Hematopoietic multipotent progenitor cell treated with erythropoietin and hydrocortisone succinate and interleukin-3 and kit ligand, for 17 days (in vitro differentiated cells): ENCODE data around the gene OR6N1.

Experiments
- DNase-seq: peaks from one replicate; pipeline ENCODE4 v3.0.0-alpha.2; 2015; ENCODE audit warnings: low spot score

Gene OR6N1, protein sequence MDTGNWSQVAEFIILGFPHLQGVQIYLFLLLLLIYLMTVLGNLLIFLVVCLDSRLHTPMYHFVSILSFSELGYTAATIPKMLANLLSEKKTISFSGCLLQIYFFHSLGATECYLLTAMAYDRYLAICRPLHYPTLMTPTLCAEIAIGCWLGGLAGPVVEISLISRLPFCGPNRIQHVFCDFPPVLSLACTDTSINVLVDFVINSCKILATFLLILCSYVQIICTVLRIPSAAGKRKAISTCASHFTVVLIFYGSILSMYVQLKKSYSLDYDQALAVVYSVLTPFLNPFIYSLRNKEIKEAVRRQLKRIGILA

DNA sequence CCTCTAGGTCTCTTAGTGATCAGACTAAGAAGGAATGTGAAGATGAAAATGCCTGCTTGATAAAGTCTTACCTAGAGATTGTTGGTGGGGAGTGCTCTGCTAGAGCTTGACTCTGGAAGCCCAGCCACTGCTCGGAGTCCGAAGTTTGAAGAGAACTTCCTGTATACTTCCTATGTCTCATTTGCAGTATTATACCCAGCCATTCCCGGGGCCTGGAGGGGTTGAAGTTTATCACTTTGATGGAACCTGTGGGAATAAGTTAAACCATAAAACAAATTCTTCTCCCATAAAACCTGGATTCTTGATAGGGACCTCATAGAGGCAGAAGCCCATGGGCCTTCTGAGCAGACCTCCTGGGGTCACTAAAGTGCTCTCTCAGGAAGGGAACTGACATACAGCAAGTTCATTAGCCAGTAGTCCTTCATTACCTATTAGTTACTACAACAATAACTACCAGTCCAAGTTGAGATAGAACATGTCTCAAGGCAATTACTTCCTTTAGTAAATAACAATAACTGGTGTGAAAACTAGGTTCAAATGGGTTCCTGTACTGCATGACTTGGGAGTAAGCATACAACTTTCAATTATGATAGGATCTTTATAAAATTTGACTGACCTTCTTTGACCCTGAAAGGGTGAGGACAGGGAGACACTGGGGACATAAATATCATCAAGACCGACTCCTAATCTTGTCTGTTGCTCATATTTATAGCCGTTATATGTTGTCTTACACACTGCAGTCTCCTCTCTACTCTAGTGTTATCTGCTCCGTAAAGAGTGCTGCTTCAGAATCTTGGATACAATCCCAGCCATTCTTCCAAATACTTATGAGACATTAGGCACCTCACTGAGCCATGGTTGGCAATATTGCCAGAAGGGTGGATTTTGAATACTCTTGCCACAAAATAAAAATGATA lies at the start of gene OR6N1:
TSS of gene OR6N1 (minus strand) at position 246 of the 917 bp plus-strand sequence. CDS start 5,513 bp downstream, outside the sequence.
- DNase-seq: peak; percentile 9

DNA sequence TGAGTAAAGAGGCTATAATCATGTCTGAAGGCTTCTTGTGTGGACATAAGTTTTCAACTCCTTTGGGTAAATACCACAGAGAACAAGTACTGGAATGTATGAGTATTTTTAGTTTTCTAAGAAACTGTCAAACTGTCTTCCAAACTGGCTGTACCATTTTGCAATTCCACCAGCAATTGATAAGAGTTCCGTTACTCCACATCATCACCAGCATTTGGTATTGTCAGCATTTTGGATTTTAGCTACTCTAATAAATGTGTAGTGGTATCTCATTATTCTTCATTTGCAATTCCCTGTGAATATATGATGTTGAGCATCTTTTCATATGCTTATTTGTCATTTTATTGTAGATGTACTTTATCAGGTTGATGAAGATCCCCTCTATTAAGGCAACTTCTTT lies 49.7 kb upstream of the OR6N1 start:
- DNase-seq: no peak

DNA sequence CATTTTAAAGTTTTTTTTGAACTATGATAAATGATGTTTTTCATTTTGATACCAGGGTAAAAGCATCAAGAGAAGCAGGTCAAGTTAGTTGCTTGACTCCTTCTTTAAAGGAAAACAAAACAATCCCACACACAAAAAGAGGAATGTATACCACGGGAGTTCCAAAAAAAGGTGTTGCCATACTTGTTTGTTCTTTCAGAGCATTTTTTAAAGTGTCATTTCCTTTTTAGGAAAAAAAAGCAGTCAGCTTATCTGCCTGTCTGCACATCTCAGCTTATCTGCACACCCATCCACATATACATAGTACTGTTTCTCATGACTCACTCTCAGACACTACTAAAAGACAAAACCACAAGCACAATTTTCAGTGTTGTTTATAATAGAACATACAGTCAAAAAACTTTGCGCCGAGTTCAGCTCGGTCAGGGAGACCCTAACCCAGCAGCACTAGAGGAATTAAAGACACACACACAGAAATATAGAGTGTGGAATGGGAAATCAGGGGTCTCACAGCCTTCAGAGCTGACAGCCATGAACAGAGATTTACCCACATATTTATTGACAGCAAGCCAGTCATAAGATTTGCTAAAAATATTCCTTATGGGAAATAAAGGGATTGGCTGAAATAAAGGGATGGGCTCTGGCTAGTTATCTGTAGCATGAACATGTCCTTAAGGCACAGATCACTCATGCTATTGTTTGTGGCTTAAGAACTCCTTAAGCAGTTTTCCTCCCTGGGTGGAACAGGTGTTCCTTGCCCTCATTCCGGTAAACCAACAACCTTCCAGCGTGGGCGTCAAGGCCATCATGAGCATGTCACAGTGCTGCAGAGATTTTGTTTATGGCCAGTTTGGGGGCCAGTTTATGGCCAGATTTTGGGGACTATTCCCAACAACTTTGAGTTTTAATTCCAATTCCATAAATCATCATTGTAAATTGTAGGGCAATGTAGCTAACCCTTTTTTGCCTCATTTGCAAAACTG lies 47.8 kb upstream of the OR6N1 start:
- DNase-seq: peak; percentile 18

DNA sequence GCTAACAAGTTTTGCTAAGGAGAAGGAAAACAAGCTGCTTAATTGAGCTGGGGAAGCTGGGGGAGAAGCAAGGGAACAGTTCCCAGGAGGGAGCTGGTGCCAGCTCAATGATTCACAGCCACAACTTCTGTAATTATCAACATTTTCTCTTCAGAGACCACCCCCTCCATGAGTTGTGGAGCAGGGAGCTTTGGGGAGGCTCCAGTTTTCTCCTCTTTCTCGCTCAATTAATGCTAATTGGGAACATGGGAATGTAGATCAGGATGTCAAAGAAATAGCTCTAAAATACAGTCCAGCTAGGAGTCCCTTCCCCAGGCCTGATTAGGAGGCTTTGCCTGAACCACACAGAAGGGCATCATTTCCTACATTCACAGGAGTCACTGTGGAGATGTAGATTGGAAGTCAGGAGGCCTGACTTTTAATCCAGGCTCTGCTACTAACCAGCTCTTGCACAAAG lies 47.0 kb upstream of the OR6N1 start:
- DNase-seq: no peak

DNA sequence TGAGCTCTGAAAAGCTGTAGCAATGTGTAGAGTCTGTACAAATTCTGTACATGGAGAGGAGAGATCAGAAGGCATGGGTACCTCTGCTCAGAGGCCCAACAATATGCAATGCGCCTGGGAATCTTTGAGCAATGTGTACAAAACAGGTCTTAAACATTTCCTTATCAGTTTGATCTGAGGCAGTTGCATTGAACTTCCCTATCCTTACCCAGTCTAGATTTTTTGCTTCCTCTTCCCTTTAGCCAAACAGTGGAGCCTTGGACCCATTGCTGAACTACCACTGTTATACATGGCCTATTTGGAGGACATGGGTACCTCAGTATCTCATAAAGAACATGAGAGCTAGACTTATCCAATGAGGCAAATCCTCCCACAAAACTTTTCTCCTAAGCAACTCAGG lies 46.6 kb upstream of the OR6N1 start:
- DNase-seq: no peak

DNA sequence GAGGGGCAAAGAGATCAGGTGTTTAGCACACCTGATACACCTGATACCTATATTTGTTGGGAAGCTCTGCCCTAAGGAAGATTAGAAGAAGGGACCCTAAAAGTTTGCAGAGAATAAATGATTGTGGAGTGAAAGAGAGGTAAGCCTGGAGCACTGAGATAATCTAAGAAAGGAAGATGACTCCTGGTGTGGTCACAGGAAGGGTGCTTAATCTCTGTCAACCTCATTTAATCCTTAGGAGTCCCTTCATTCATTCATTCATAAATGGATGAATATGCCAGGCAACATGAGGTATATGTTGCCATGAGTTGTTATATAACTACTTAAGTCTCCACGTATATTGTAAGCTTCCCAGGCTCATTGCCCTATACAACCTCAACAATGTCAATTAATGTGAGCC lies 43.0 kb upstream of the OR6N1 start:
- no peak for DNase-seq

DNA sequence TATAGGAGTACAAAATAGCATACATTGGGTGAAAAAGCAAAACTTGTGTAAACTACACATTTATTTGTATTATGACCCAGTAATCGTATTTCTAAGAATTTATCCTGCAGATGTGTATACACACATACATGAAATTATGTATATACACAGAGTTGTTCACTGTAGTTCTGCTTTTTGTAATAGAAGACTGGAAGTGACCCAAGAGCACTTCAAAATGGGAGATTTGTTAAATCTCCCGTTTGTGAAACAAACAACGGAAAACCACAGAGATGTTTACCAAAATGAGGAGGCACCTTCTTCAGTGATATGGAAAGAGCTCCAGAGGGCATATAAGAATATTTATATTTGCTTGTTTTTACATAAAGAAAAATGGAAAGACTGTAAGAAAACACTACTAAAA lies 41.2 kb upstream of the OR6N1 start:
- no peak for DNase-seq

DNA sequence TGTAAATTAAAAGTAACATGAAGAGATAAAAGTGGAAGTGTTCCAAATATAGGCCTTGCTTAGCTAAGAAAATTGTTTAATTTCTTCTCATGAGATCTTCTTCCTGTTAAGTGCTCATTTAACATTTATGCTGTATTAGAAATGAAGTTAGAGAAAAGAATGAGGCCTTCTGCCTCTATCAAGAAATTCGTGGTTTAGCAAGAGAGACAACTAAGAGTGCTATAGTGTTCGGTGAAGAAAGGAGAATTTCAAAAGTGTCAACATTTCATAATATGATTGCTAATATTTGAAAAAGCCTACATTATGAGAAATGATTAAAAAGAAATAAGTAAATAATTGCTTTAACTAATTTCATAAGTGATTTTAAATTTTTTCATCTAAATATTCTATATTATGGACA lies 40.3 kb upstream of the OR6N1 start:
- DNase-seq: no peak

DNA sequence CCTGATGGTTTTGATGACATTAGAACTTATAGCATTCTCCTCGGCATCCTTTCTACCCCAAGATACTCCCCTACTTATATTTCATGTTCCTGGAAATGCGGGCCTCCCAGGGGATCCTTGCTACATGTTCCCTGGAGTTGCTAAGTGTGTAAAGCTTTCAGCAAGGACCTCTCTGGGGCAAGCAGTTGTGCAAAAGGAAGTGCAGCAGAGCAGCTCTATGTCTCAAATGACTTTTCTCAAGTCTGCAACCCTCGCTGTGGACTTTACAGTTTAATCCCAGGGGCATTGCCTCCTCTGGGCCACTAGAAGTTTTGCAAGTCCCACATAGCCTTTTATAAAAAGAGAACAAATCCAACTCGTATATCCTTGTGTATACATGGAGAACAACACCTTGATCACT lies 38.3 kb upstream of the OR6N1 start:
- no peak for DNase-seq

DNA sequence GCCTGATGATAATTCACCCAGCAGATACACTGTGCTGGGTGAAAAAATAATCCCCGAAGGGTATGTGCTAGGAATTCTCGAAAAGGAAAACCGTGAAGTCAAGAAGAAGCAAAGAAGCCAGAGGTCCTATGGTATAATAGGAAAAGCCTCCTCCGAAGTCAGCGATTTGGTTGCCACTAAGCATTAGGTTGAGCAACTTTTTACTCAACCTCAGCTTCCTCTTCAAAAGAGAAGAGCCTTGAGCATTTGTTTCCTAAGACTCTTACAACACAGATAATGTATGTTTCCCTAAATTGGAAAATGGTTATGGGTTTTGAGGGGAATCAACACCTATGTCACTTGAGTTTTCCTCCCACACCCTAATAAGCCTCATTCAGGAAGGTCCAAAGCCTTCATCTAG lies 37.9 kb upstream of the OR6N1 start:
- no peak for DNase-seq

DNA sequence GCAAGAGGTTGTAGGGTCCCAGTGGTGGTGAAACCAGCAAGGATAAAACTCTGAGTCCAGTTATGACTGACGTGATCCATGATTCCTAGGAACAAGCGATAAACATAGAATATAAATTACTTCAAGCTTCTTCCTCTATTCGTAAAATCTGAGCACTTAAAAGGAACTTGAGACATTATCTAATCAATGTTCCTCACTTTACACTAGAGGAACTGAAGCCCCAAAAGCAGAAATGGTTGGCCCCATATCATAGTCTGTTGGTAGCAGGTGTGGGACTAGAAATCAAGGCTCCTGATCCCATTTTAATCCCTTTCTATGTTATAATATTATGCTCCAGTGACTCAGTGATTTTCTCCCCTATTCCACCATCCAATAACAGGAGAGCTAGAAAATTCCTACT lies 37.3 kb upstream of the OR6N1 start:
- DNase-seq: no peak

DNA sequence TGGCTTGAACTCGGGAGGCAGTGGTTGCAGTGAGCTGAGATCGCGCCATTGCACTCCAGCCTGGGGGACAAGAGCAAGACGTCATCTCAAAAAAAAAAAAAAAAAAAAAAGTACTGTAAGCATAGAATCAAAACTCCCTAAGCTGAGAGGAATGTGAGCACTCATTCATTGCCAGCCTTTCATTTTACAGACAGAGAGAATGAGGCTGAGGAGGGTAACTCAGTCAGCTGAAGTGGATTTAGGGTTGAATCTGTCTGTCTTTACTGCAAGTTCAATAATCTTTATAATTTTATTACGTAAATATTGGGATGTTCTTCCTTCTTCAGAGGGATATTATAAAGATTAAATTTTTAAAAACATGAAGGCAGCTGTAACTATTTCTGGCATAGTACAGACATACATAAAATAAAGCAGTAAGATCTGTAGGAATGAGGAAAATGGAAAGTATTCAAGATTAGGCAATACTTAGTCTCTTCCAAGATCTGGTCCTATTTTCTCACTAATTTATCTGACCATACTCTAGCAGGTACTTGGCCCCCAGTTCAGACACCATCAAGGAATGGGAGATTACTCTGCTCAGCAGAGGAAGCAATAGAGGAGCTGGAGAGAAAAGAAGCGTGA lies 35.0 kb upstream of the OR6N1 start:
- DNase-seq: no peak

DNA sequence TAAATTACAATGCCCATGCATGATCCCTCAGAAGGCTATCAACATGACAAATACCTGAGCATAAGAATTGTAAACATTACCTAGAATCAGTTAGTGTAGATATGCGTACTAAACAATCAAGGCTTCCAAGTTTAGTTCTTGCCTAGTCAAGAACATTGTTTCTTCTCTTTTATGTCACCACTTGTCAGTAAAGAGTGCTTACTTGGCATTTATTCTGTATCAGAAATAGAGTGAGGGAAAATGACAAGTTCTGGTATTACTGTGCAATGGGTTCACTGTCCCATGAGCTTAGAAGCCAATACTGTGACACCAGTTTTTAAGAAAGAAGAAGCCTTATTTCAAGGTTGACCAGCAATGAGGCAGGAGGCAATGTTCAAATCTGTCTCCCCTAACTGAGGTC lies 31.7 kb upstream of the OR6N1 start:
- DNase-seq: no peak

DNA sequence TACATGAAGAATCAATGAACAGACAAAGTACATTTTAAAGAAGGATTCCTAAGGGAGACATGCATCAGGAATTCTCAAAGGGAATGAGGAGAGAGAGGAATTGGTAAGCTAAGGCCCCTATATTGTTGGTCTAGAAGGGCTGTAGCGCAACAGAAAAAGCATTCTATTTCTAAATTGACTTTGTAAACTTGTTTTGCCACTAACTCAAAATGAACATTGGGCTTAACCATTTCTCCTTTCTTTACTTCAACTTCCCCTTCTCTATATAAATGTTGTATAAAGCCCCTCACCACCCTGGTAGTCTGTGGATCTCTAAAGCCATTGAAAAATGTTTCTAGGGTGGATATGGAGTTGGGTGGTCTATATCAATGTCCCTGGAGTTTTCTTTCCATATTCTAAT lies 29.4 kb upstream of the OR6N1 start:
- no peak for DNase-seq

DNA sequence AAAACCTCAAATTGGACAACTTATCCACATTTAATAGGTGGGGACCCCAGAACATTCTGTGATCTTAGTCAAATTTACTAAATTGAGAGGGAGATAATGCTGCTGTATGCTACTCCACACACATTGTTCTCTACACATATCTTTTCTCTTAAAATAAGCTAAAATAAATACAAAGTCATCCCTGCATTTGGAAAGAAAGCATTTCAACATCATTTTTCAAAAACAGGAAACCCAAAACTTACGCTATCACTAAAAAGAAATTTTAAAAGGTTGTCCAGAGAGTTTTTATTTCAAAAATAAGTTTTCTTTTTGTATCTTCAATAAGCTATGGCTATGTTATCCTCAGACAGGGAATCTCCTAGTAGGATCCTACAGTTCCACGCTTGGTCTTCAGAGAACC lies 28.5 kb upstream of the OR6N1 start:
- DNase-seq: no peak

DNA sequence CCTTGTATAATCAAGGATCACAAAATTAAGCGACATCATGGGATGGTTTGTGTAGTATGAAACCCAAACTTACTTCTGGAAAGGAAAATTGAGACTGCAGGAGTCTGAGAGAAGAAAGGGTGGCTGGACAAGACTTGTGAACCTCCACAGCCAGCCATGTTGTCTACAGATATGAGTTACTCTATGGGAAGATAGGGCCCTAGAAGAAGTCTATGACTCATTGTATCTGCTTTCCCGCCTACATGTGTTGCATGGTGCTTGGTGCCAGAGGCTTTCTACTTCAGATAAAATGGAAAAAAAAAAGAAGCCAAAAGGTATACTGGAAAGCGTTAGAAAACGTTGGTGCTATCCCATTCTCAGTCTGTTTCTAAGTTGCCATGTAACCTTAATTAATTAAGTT lies 27.7 kb upstream of the OR6N1 start:
- peak; percentile 7 for DNase-seq

DNA sequence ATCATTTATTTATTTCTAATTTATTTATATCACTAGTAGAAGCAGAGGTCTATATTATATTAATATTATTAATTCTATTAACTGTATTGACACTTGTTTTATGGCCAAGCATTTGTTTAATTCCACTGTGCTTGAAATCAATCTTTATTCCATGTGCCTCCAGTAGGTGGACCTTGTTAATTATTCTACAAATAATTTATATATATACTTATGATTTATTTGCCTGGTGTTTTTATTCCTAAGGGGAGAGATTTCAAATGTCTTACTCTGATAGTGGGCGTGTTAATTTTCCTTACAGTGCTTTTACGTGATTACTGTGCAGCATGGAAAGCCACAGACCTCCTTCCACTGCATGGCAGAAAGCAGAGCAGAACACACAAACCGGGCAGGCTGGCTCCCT lies 26.5 kb upstream of the OR6N1 start:
- DNase-seq: no peak

DNA sequence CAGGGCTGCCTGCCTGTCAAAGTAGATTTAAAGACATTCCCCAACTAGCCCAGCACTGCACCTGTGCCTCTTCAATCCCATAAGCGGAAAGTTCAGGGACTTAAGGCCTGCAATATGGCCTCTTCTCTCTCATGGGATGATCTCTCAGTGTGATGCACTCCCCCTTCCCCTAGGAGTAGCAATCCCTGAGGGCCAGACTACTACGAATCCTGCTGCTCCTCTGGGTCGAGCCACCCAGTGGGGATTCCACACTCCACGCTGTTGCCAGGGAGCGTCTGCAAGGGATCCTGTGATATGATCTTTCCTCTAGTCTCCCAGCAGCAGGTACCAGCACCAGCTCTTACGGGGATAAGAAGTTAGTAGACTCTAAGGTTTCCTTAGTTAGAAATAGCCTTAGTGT lies 22.3 kb upstream of the OR6N1 start:
- no peak for DNase-seq

DNA sequence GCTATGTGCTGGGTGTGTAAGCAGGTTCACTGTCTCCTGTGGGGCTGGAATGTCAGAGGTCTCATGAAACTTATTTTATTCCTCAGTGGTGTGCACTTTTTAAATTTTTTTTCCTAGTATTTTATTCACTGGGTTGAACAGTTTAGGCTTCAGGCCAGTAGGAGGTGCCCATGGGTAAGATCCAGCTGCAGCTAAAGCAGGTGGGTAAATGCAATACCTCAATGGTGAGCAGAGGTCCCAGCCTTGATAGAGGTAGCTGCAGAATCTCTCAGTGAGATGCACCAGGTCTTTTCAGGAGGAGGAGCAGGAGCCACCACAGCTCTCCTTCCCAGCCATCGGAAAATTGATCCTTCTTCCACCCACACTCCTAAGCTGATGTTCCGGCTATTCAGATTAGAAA lies 21.6 kb upstream of the OR6N1 start:
- peak; percentile 15 for DNase-seq

DNA sequence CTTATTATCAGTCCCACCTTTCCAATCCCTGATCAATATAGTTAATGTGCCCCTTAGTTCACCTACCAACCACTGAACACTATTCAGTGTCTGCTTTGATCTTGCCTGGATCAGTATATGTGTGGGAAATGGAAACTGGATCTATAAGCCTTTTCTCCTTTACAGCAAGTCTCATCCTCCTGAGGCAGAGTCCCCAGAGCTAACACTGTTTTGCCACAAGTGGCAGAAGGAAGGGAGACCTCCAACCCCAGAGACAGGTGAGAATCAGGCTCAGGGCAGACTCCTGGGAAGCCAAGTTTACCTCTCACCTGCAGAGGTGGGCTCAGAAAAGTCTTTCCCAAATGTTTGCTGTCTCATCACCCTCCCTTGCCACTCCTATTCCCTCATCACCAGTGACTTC lies 9.1 kb upstream of the OR6N1 start, which contains the start of gene OR6N2:
TSS of gene OR6N2 (minus strand) at position 101 of the 400 bp plus-strand sequence. CDS start 3,569 bp downstream, outside the sequence.
- DNase-seq: no peak

DNA sequence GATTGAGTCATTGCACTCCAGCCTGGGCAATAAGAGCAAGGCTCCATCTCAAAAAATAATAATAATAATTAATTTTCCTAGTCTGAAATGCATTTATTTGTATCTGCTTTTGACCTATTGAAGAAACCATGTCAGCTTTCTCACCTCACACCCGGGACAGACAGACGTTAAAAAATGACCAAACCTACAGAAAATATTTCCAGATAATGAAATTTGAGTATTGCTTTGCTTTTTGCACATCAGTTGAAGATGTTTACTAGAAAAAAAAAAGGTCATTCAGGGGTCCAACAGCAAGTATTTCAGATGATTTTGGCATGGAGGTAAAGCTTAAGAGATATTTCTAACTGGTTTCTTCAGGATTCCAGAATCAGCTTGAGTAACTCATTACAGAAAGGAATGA lies 17.6 kb downstream of the OR6N1 start, which contains the start of gene OR6K6:
TSS of gene OR6K6 (plus strand) at position 301 of the 400 bp plus-strand sequence. CDS start 168 bp downstream, outside the sequence.
- no peak for DNase-seq
